MM.1S (cell line): ENCODE measurements around the gene ARFIP1.
"Not testable (repeated sequence)": the region's sequence is repeated elsewhere in the genome, so short reads cannot be mapped to it uniquely, and the experiment has no call there.

Experiments used
- DNase-seq: peaks from one replicate; pipeline ENCODE4 v3.0.0-alpha.2; 2015
- H2AFZ ChIP-seq: fragments of 300-600 bp; sonication (generic); 2 replicates; pipeline ENCODE4 v1.6.0; 2016; ENCODE audit warnings: antibody characterized with exemption, low read length
- H3F3A ChIP-seq: fragments of 300-600 bp; sonication (generic); 2 replicates; pipeline ENCODE4 v1.6.1; 2016; ENCODE audit warnings: mild to moderate bottlenecking, antibody characterized with exemption, low read length, moderate library complexity, mixed read lengths; ENCODE audit not compliant: insufficient read depth
- H3K27ac ChIP-seq: fragments of 300-600 bp; sonication (generic); 2 replicates; pipeline ENCODE4 v1.5.1; 2016; ENCODE audit warnings: mild to moderate bottlenecking, low read length
- H3K27me3 ChIP-seq: fragments of 300-600 bp; sonication (generic); replicated peaks from 2 replicates; pipeline ENCODE4 v1.6.0; 2016; ENCODE audit warnings: low read length; ENCODE audit not compliant: insufficient read depth
- H3K36me3 ChIP-seq: fragments of 300-600 bp; sonication (generic); replicated peaks from 2 replicates; pipeline ENCODE4 v1.6.1; 2016; ENCODE audit warnings: mild to moderate bottlenecking, low read length, mixed read lengths; ENCODE audit not compliant: insufficient read depth
- H3K4me1 ChIP-seq: fragments of 300-600 bp; sonication (generic); 2 replicates; pipeline ENCODE4 v1.6.1; 2016; ENCODE audit warnings: low read length, mixed read lengths
- H3K4me2 ChIP-seq: fragments of 300-600 bp; sonication (generic); 2 replicates; pipeline ENCODE4 v1.6.0; 2016; ENCODE audit warnings: low read depth, low read length
- H3K4me3 ChIP-seq: fragments of 300-600 bp; sonication (generic); 2 replicates; pipeline ENCODE4 v1.5.1; 2016; ENCODE audit warnings: low read length, mixed read lengths
- H3K79me2 ChIP-seq: fragments of 300-600 bp; sonication (generic); 2 replicates; pipeline ENCODE4 v1.6.1; 2016; ENCODE audit warnings: mixed run types, low read length, mixed read lengths
- H3K9ac ChIP-seq: fragments of 300-600 bp; sonication (generic); 2 replicates; pipeline ENCODE4 v1.6.1; 2016; ENCODE audit warnings: low read length, mixed read lengths
- H3K9me2 ChIP-seq: fragments of 300-600 bp; sonication (generic); replicated peaks from 2 replicates; pipeline ENCODE4 v1.6.1; 2016; ENCODE audit warnings: mild to moderate bottlenecking, low read length, mixed read lengths; ENCODE audit not compliant: insufficient read depth
- H3K9me3 ChIP-seq: fragments of 300-600 bp; sonication (generic); replicated peaks from 2 replicates; pipeline ENCODE4 v1.6.1; 2016; ENCODE audit warnings: mild to moderate bottlenecking, low read length, mixed read lengths; ENCODE audit not compliant: insufficient read depth
- H4K20me1 ChIP-seq: fragments of 300-600 bp; sonication (generic); 2 replicates; pipeline ENCODE4 v1.6.1; 2016; ENCODE audit warnings: mild to moderate bottlenecking, low read length, moderate library complexity, mixed read lengths; ENCODE audit not compliant: insufficient read depth
- EZH2 ChIP-seq: fragments of 300-600 bp; sonication (generic); optimal IDR thresholded peaks from 2 replicates; pipeline ENCODE3; 2017; ENCODE audit warnings: low read depth, mild to moderate bottlenecking, antibody characterized with exemption, low read length, mixed read lengths
- EZH2phosphoT487 ChIP-seq: fragments of 300-600 bp; sonication (generic); IDR thresholded peaks from 2 replicates; pipeline ENCODE4 v1.6.1; 2018; ENCODE audit warnings: antibody characterized with exemption, low read length
- TF ChIP-seq, protein P1 (sequence below): fragments of 300-600 bp; sonication (generic); IDR thresholded peaks from 2 replicates; pipeline ENCODE4 v1.5.1; 2016; ENCODE audit warnings: antibody characterized with exemption, low read length, mixed read lengths

The ARFIP1 gene

DNA sequence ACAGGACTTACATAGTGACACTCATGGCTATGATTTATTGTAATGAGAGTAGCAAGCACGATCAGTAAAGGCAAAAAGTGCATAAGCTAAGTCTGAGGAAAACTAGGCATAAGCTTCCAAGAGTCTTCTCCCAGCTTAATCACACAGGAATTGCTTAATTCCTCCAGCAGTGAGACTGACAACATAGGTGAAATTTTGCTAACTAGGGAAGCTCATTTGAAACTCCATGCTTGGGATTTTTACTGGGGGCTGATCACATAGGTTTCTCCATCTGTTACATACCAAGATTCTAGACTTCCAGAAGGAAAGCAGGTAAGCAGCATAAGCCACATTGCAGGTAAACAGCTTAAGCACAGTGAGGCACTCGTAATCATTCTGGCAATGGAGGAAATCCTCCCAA lies 84.6 kb downstream of the ARFIP1 start:
- no peak for DNase-seq
- H3F3A ChIP-seq, result no peaks in the 10 kb centered on the region
- no peak overlapping the region for H2AFZ ChIP-seq
- no peaks in the 10 kb centered on the region for H3K9me2 ChIP-seq
- no peaks in the 10 kb centered on the region for H3K79me2 ChIP-seq
- H3K4me2 ChIP-seq, result no peak overlapping the region
- H3K27ac ChIP-seq, result no peak overlapping the region
- TF ChIP-seq, protein P1, sequence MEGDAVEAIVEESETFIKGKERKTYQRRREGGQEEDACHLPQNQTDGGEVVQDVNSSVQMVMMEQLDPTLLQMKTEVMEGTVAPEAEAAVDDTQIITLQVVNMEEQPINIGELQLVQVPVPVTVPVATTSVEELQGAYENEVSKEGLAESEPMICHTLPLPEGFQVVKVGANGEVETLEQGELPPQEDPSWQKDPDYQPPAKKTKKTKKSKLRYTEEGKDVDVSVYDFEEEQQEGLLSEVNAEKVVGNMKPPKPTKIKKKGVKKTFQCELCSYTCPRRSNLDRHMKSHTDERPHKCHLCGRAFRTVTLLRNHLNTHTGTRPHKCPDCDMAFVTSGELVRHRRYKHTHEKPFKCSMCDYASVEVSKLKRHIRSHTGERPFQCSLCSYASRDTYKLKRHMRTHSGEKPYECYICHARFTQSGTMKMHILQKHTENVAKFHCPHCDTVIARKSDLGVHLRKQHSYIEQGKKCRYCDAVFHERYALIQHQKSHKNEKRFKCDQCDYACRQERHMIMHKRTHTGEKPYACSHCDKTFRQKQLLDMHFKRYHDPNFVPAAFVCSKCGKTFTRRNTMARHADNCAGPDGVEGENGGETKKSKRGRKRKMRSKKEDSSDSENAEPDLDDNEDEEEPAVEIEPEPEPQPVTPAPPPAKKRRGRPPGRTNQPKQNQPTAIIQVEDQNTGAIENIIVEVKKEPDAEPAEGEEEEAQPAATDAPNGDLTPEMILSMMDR, result no peak
- no peak for TF ChIP-seq EZH2
- no peak for TF ChIP-seq EZH2phosphoT487
- no peaks in the 10 kb centered on the region for H3K36me3 ChIP-seq
- no peaks in the 10 kb centered on the region for H3K27me3 ChIP-seq
- H3K4me3 ChIP-seq, result no peak overlapping the region
- no peaks in the 10 kb centered on the region for H3K4me1 ChIP-seq
- no peaks in the 10 kb centered on the region for H3K9me3 ChIP-seq
- H3K9ac ChIP-seq, result no peak overlapping the region
- no peaks in the 10 kb centered on the region for H4K20me1 ChIP-seq

DNA sequence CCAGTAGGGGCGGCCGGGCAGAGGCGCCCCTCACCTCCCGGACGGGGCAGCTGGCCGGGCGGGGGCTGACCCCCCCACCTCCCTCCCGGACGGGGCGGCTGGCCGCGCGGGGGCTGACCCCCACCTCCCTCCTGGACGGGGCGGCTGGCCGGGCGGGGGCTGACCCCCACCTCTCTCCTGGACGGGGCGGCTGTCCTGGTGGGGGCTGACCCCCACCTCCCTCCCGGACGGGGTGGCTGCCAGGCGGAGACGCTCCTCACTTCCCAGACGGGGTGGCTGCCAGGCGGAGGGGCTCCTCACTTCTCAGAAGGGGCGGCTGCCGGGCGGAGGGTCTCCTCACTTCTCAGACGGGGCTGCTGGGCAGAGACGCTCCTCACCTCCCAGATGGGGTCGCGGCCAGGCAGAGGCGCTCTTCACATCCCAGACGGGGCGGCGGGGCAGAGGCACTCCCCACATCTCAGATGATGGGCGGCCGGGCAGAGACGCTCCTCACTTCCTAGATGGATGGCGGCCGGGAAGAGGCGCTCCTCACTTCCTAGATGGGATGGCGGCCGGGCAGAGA lies 86.8 kb downstream of the ARFIP1 start:
- DNase-seq, H3F3A ChIP-seq, H3K9me3 ChIP-seq, H3K27me3 ChIP-seq, H3K4me1 ChIP-seq, H3K36me3 ChIP-seq, H3K9me2 ChIP-seq, H3K4me2 ChIP-seq, H3K79me2 ChIP-seq, H3K9ac ChIP-seq, H3K27ac ChIP-seq, H4K20me1 ChIP-seq, H3K4me3 ChIP-seq, H2AFZ ChIP-seq: not testable (repeated sequence)

DNA sequence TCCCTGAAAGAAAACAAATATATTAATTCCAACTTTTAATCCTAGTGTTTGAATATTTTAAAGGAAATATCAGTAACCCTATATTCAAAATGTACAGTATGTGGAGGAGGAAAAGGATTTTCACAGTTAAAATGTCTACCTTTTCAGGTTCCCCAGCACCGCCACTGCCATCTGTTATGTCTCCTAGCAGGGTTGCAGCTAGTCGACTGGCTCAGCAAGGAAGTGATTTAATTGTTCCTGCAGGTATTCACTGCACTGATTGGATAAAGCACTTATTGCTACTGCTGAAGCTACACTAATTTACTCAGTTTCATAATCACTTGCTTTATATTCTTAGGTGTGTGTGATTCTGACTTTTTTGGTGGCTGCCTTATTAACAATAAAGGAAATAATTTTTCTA lies 90.9 kb downstream of the ARFIP1 start:
- Histone ChIP-seq H3K4me1 (no peaks in the 10 kb centered on the region), H3F3A (no peaks in the 10 kb centered on the region), H2AFZ (no peak overlapping the region), H3K4me2 (no peak overlapping the region), H3K27me3 (no peaks in the 10 kb centered on the region), H3K4me3 (no peak overlapping the region), H3K9ac (no peak overlapping the region), H4K20me1 (no peaks in the 10 kb centered on the region), H3K27ac (no peak overlapping the region), H3K9me2 (no peaks in the 10 kb centered on the region), H3K36me3 (no peaks in the 10 kb centered on the region), H3K9me3 (no peaks in the 10 kb centered on the region), H3K79me2 (no peaks in the 10 kb centered on the region)
- DNase-seq, result no peak
- TF ChIP-seq EZH2 (no peak), EZH2phosphoT487 (no peak)
- TF ChIP-seq, protein P1, result no peak

DNA sequence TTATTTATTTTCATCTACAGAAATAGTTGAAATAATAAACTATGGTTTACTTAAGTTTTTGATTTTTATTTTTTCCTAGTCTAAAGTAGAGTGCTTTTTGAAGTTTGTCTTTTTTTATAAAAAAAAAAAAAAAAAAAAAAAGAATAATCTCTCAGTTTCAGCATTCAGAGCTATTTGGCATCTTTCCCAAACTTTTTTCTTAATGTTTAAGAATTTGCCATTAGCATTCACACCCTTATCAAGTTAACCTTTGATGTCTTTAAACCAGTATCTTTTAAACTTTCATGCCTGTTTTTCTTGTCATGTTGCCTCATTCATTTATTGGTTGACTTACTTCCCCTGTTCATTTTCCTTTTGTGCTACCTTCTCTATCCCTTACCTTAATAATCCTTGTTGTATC lies 95.5 kb downstream of the ARFIP1 start:
- H3K9me3 ChIP-seq, result no peaks in the 10 kb centered on the region
- H4K20me1 ChIP-seq, result no peaks in the 10 kb centered on the region
- no peak overlapping the region for H2AFZ ChIP-seq

More for the DNA sequence above, 95.5 kb downstream of the ARFIP1 start:
- Histone ChIP-seq H3K9ac (no peak overlapping the region), H3K27me3 (no peaks in the 10 kb centered on the region), H3K79me2 (no peaks in the 10 kb centered on the region), H3K4me1 (no peaks in the 10 kb centered on the region), H3K36me3 (no peaks in the 10 kb centered on the region), H3K4me2 (no peak overlapping the region), H3K4me3 (no peak overlapping the region), H3K27ac (no peak overlapping the region), H3F3A (no peaks in the 10 kb centered on the region), H3K9me2 (no peaks in the 10 kb centered on the region)
- TF ChIP-seq EZH2, result no peak
- TF ChIP-seq, protein P1, result no peak
- no peak for DNase-seq
